NB4 (cell line): ENCODE measurements around the gene DNAH9.

ENCODE experiments used
- MYC ChIP-seq: IDR thresholded peaks from 2 replicates; pipeline ENCODE4 v1.6.1; 2011; ENCODE audit warnings: low read depth, low read length
- POLR2A ChIP-seq: IDR thresholded peaks from 2 replicates; pipeline ENCODE4 v1.6.1; 2011; ENCODE audit warnings: mild to moderate bottlenecking; ENCODE audit not compliant: insufficient read length; ENCODE audit errors: extremely low read depth
- TF ChIP-seq, protein P1 (sequence below): IDR thresholded peaks from one replicate; pipeline ENCODE4 v1.5.1; 2012; ENCODE audit warnings: low read depth, low read length
- TF ChIP-seq, protein P2 (sequence below): IDR thresholded peaks from 2 replicates; pipeline ENCODE4 v1.6.1; 2011; ENCODE audit warnings: low read depth, low read length

DNA sequence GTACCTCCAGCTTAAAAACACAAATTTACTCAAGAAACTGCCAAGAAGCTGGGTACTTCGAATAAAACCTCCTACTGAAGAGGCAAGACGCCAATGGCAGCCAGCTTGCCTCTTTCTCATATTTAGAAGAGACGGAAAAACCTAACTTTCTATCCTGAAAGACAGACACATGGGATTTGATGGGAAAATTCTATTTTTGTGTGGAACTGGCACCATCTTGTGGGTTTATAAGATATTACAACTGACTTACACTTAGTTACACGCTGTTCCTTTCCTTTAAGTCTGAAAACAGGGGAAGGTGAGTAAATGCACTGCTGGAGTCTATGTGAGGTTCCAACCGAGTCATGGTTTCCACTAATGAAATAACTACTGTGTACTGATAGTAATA is 388.7 kb downstream of the DNAH9 start:
- TF ChIP-seq, protein P1, sequence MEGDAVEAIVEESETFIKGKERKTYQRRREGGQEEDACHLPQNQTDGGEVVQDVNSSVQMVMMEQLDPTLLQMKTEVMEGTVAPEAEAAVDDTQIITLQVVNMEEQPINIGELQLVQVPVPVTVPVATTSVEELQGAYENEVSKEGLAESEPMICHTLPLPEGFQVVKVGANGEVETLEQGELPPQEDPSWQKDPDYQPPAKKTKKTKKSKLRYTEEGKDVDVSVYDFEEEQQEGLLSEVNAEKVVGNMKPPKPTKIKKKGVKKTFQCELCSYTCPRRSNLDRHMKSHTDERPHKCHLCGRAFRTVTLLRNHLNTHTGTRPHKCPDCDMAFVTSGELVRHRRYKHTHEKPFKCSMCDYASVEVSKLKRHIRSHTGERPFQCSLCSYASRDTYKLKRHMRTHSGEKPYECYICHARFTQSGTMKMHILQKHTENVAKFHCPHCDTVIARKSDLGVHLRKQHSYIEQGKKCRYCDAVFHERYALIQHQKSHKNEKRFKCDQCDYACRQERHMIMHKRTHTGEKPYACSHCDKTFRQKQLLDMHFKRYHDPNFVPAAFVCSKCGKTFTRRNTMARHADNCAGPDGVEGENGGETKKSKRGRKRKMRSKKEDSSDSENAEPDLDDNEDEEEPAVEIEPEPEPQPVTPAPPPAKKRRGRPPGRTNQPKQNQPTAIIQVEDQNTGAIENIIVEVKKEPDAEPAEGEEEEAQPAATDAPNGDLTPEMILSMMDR = peak; percentile 17
- no peak for TF ChIP-seq POLR2A
- TF ChIP-seq, protein P2, sequence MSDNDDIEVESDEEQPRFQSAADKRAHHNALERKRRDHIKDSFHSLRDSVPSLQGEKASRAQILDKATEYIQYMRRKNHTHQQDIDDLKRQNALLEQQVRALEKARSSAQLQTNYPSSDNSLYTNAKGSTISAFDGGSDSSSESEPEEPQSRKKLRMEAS = no peak
- no peak for TF ChIP-seq MYC
